HepG2 (cell line): Measurements from ENCODE around the gene IPO9.

Source experiments
- JUND ChIP-seq: sonication (generic); formaldehyde crosslinking; IDR thresholded peaks from 2 replicates; pipeline ENCODE4 v1.8.0; 2022; ENCODE audit warnings: mild to moderate bottlenecking, missing genetic modification reagents
- PRDM10 ChIP-seq: sonication (generic); formaldehyde crosslinking; IDR thresholded peaks from 2 replicates; pipeline ENCODE4 v1.4.0; 2020; ENCODE audit warnings: low read depth, missing genetic modification reagents
- ZNF180 ChIP-seq: sonication (generic); formaldehyde crosslinking; IDR thresholded peaks from 2 replicates; pipeline ENCODE4 v1.4.0; 2020; ENCODE audit warnings: low read depth, missing genetic modification reagents, borderline replicate concordance
- TF ChIP-seq, protein P1 (sequence below): sonication (generic); formaldehyde crosslinking; IDR thresholded peaks from 2 replicates; pipeline ENCODE4 v1.9.0; 2021; ENCODE audit warnings: missing genetic modification reagents, mild to moderate bottlenecking, borderline replicate concordance

GRCh38 chr1:201789245-201789644 is 39.7 kb upstream of the IPO9 start:
- no peak for TF ChIP-seq PRDM10 (CRISPR knock-in tag)
- TF ChIP-seq ZNF180 (CRISPR knock-in tag) = no peak
- TF ChIP-seq, protein P1, sequence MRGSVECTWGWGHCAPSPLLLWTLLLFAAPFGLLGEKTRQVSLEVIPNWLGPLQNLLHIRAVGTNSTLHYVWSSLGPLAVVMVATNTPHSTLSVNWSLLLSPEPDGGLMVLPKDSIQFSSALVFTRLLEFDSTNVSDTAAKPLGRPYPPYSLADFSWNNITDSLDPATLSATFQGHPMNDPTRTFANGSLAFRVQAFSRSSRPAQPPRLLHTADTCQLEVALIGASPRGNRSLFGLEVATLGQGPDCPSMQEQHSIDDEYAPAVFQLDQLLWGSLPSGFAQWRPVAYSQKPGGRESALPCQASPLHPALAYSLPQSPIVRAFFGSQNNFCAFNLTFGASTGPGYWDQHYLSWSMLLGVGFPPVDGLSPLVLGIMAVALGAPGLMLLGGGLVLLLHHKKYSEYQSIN (CRISPR knock-in tag) = no peak
- TF ChIP-seq JUND = no peak
